NCI-H2196 treated with DMSO at 0.1 percent for 48 hours (cell line): Measurements from ENCODE around the gene CLIC5.

Experiments used
- DNase-seq: peaks from one replicate; lab custom pipeline; 2025; ENCODE audit not compliant: unreplicated experiment; lab: John Stamatoyannopoulos, UW

The CLIC5 gene

GRCh38 chr6:45851034-45851400 is 164.6 kb downstream of the CLIC5 start:
- DNase-seq: no peak

- no peak for DNase-seq
These were observed 165.2 kb downstream of the CLIC5 start for GRCh38 chr6:45850378-45851033.

GRCh38 chr6:45845567-45845966 is 170.1 kb downstream of the CLIC5 start:
- DNase-seq: no peak

GRCh38 chr6:45844986-45845385 is 170.7 kb downstream of the CLIC5 start:
- no peak for DNase-seq

GRCh38 chr6:45843848-45844521 is 171.7 kb downstream of the CLIC5 start:
- no peak for DNase-seq

GRCh38 chr6:45841062-45841461 is 174.6 kb downstream of the CLIC5 start:
- no peak for DNase-seq

- no peak for DNase-seq
These were observed 176.7 kb downstream of the CLIC5 start for GRCh38 chr6:45838996-45839395.

- no peak for DNase-seq
These were observed 177.2 kb downstream of the CLIC5 start for GRCh38 chr6:45838451-45838850.

- no peak for DNase-seq
These were observed 178.0 kb downstream of the CLIC5 start for GRCh38 chr6:45837541-45838200.

- DNase-seq: no peak
These were observed 178.7 kb downstream of the CLIC5 start for GRCh38 chr6:45836984-45837383.

- no peak for DNase-seq
These were observed 179.2 kb downstream of the CLIC5 start for GRCh38 chr6:45836438-45836824.

- DNase-seq: no peak
These were observed 179.8 kb downstream of the CLIC5 start for GRCh38 chr6:45835721-45836437.

GRCh38 chr6:45832063-45832462 is 183.6 kb downstream of the CLIC5 start:
- DNase-seq: no peak
